NCI-H1930 (cell line): ENCODE measurements around the gene FARS2.

Experiments used
- DNase-seq, 2 experiments: peaks; one replicate each; lab custom pipeline; 2025; lab: John Stamatoyannopoulos, UW

The FARS2 gene

GRCh38 chr6:5469101-5469846, 208.0 kb downstream of the FARS2 start:
- no peak for DNase-seq

GRCh38 chr6:5471044-5471443, 209.7 kb downstream of the FARS2 start:
- DNase-seq = peak in 1 of 2 experiments; percentile 34

GRCh38 chr6:5471637-5472398, 210.5 kb downstream of the FARS2 start:
- no peak for DNase-seq

GRCh38 chr6:5472571-5472970, 211.3 kb downstream of the FARS2 start:
- no peak for DNase-seq

GRCh38 chr6:5475779-5476178, 214.5 kb downstream of the FARS2 start:
- DNase-seq = no peak

- DNase-seq = no peak
Observed at GRCh38 chr6:5478380-5478779, 217.1 kb downstream of the FARS2 start.

- no peak for DNase-seq
Observed at GRCh38 chr6:5481033-5481432, 219.7 kb downstream of the FARS2 start.

GRCh38 chr6:5481750-5482149, 220.4 kb downstream of the FARS2 start:
- no peak for DNase-seq

GRCh38 chr6:5482619-5483018, 221.3 kb downstream of the FARS2 start:
- DNase-seq = no peak

- DNase-seq = no peak
Observed at GRCh38 chr6:5484692-5485091, 223.4 kb downstream of the FARS2 start.

- DNase-seq = no peak
Observed at GRCh38 chr6:5486214-5486613, 224.9 kb downstream of the FARS2 start.

GRCh38 chr6:5490501-5491069, 229.3 kb downstream of the FARS2 start:
- DNase-seq = peak; percentile 33 to 37

GRCh38 chr6:5492356-5492755, 231.0 kb downstream of the FARS2 start:
- no peak for DNase-seq

GRCh38 chr6:5493806-5494205, 232.5 kb downstream of the FARS2 start:
- no peak for DNase-seq

- peak; percentile 54 to 71 for DNase-seq
Observed at GRCh38 chr6:5497896-5498578, 236.7 kb downstream of the FARS2 start.

GRCh38 chr6:5498579-5498899, 237.2 kb downstream of the FARS2 start:
- no peak for DNase-seq

GRCh38 chr6:5499644-5500306, 238.5 kb downstream of the FARS2 start:
- no peak for DNase-seq

GRCh38 chr6:5501837-5502236, 240.5 kb downstream of the FARS2 start:
- DNase-seq = peak; percentile 11 to 43

GRCh38 chr6:5504078-5504477, 242.8 kb downstream of the FARS2 start:
- no peak for DNase-seq

GRCh38 chr6:5506149-5506548, 244.8 kb downstream of the FARS2 start:
- no peak for DNase-seq

GRCh38 chr6:5506597-5506996, 245.3 kb downstream of the FARS2 start:
- DNase-seq = no peak

GRCh38 chr6:5507131-5507681, 245.9 kb downstream of the FARS2 start:
- no peak for DNase-seq
